OCI-LY3 (cell line): ENCODE measurements around the gene C8G.

ENCODE experiments used
- H2AFZ ChIP-seq: fragments of 200-600, 300-600 bp; shearing (Covaris generic); 2 replicates; pipeline ENCODE4 v1.6.0; 2014; ENCODE audit warnings: antibody characterized with exemption, low read depth, low read length
- H3K27ac ChIP-seq: fragments of 200-600, 300-600 bp; sonication (generic); 2 replicates; pipeline ENCODE4 v1.5.1; 2014; ENCODE audit warnings: mild to moderate bottlenecking, low read length, moderate library complexity, mixed read lengths
- H3K27me3 ChIP-seq: fragments of 200-600, 300-600 bp; sonication (generic); 2 replicates; pipeline ENCODE4 v1.6.1; 2014; ENCODE audit warnings: low read depth, low read length, mixed read lengths
- H3K36me3 ChIP-seq: fragments of 200-600, 300-600 bp; sonication (generic); replicated peaks from 2 replicates; pipeline ENCODE3; 2014; ENCODE audit warnings: low read depth, low read length, mixed read lengths
- H3K4me1 ChIP-seq: fragments of 300-600, 200-600 bp; sonication (generic); 2 replicates; pipeline ENCODE4 v1.6.1; 2014; ENCODE audit warnings: low read length, mixed read lengths
- H3K4me2 ChIP-seq: fragments of 200-600, 300-600 bp; sonication (generic); 2 replicates; pipeline ENCODE4 v1.6.1; 2014; ENCODE audit warnings: low read length, mixed read lengths
- H3K4me3 ChIP-seq: fragments of 300-600, 200-600 bp; sonication (generic); 2 replicates; pipeline ENCODE4 v1.5.1; 2014; ENCODE audit warnings: antibody characterized with exemption, mild to moderate bottlenecking, low read length, moderate library complexity
- H3K79me2 ChIP-seq: fragments of 300-600, 200-600 bp; shearing (Covaris generic); 2 replicates; pipeline ENCODE4 v1.6.1; 2014; ENCODE audit warnings: mild to moderate bottlenecking, low read length, mixed read lengths
- H3K9ac ChIP-seq: fragments of 300-600, 200-600 bp; shearing (Covaris generic); 2 replicates; pipeline ENCODE4 v1.6.0; 2014; ENCODE audit warnings: mild to moderate bottlenecking, low read length, moderate library complexity
- H3K9me3 ChIP-seq: fragments of 200-600, 300-600 bp; shearing (Covaris generic); 2 replicates; pipeline ENCODE4 v1.6.1; 2014; ENCODE audit warnings: low read length, mixed read lengths; ENCODE audit not compliant: insufficient read depth
- H4K20me1 ChIP-seq: fragments of 200-600, 300-600 bp; sonication (generic); 2 replicates; pipeline ENCODE4 v1.6.1; 2016; ENCODE audit warnings: low read length, mixed read lengths; ENCODE audit not compliant: insufficient read depth
- EZH2phosphoT487 ChIP-seq: fragments of 200-600 bp; shearing (Covaris generic); IDR thresholded peaks from 2 replicates; pipeline ENCODE4 v1.6.1; 2018; ENCODE audit warnings: antibody characterized with exemption, mixed run types, low read depth
- TF ChIP-seq, protein P1 (sequence below): fragments of 200-600, 300-600 bp; sonication (generic); IDR thresholded peaks from 2 replicates; pipeline ENCODE4 v1.5.1; 2014; ENCODE audit warnings: antibody characterized with exemption, low read length, low read depth

The C8G gene

GRCh38 chr9:136977223-136977622, 32.2 kb downstream of the C8G start, which contains the start of gene PTGDS:
Gene PTGDS, plus strand, starts transcription at chr9:136977504. Its CDS starts 75 bp downstream, at chr9:136977579.
- H3K4me3 ChIP-seq = no peak within 1 kb of the TSS
- H3K27me3 ChIP-seq = peaks cover 8% of the 10 kb centered on the region; the same call in 1 of the 2 replicates
- no peak within 1 kb of the TSS for H2AFZ ChIP-seq
- no peak within 1 kb of the TSS for H3K4me2 ChIP-seq
- H4K20me1 ChIP-seq = no peaks in the 10 kb centered on the region
- H3K27ac ChIP-seq = no peak within 1 kb of the TSS
- no peaks in the 10 kb centered on the region for H3K9me3 ChIP-seq
- no peaks in the 10 kb centered on the region for H3K4me1 ChIP-seq
- TF ChIP-seq EZH2phosphoT487 = no peak
- TF ChIP-seq, protein P1, sequence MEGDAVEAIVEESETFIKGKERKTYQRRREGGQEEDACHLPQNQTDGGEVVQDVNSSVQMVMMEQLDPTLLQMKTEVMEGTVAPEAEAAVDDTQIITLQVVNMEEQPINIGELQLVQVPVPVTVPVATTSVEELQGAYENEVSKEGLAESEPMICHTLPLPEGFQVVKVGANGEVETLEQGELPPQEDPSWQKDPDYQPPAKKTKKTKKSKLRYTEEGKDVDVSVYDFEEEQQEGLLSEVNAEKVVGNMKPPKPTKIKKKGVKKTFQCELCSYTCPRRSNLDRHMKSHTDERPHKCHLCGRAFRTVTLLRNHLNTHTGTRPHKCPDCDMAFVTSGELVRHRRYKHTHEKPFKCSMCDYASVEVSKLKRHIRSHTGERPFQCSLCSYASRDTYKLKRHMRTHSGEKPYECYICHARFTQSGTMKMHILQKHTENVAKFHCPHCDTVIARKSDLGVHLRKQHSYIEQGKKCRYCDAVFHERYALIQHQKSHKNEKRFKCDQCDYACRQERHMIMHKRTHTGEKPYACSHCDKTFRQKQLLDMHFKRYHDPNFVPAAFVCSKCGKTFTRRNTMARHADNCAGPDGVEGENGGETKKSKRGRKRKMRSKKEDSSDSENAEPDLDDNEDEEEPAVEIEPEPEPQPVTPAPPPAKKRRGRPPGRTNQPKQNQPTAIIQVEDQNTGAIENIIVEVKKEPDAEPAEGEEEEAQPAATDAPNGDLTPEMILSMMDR = no peak
- no peak within 1 kb of the TSS for H3K9ac ChIP-seq
- no peaks in the 10 kb centered on the region for H3K79me2 ChIP-seq
- no peaks in the 10 kb centered on the region for H3K36me3 ChIP-seq

DNA sequence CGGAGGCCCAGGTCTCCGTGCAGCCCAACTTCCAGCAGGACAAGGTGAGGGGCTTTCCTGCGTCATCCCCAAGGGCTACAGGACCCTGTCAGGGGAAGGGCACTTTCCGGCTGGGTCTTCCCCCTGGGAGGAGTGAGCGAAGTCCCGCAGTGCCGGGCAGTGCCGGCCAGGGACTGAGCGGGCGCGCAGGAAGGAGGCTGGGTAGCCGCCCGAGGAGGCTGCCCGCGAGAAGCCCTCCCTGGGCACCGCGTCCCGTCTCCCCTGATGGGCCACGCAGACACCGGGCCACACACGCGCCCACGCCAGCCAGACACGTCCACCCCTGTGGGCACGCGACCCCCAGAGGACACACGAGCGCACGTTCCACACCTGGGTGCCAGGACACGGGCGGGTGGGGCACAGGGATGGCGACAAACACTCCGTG, 32.6 kb downstream of the C8G start:
- no peak for TF ChIP-seq EZH2phosphoT487
- TF ChIP-seq, protein P1 = no peak
- H3K4me1 ChIP-seq = no peaks in the 10 kb centered on the region
- peaks cover 8% of the 10 kb centered on the region; the same call in 1 of the 2 replicates for H3K27me3 ChIP-seq
- no peaks in the 10 kb centered on the region for H3K9me3 ChIP-seq
- no peaks in the 10 kb centered on the region for H4K20me1 ChIP-seq
- no peaks in the 10 kb centered on the region for H3K79me2 ChIP-seq
- no peak overlapping the region for H2AFZ ChIP-seq
- H3K4me2 ChIP-seq = no peak overlapping the region
- H3K9ac ChIP-seq = no peak overlapping the region
- no peak overlapping the region for H3K27ac ChIP-seq
- H3K36me3 ChIP-seq = no peaks in the 10 kb centered on the region
- no peak overlapping the region for H3K4me3 ChIP-seq

DNA sequence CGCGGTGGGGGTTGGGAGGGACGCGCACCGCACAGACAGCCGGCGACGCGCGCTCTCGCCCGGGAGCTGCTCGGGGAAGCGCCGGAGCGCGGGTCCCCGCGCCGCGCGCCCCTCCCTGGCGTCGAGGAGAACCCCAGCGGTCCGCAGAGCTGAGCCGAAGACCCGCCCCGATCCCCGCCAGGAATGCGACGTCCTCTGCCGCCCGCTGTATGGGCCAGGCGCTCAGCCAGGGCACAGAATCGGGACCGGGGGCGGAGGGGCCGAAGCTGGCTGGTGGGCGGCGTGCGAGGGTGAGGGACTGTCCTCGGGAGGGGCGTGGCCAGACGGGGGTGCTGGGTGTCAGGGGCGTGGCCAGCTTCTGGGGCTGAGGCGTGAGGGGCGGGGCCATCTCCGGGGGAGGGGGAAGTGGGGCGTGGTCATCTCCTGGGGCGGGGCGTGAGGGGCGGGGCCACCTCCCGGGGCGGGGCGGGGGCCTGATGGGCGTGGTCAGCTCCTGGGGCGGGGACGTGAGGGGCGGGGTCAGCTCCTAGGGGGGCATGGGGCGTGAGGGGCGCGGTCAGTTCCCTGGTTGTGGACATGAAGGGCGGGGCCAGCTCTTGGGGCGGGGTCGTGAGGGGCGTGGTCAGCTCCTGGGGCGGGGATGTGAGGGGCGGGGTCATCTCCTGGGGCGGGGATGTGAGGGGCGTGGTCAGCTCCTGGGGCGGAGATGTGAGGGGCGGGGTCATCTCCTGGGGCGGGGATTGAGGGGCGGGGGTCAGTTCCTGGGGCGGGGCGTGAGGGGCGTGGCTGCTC, 33.2 kb downstream of the C8G start:
- Histone ChIP-seq H3K27ac (no peak overlapping the region), H4K20me1 (no peaks in the 10 kb centered on the region), H3K79me2 (no peaks in the 10 kb centered on the region), H3K9ac (no peak overlapping the region), H3K9me3 (no peaks in the 10 kb centered on the region), H3K27me3 (peaks cover 8% of the 10 kb centered on the region; the same call in 1 of the 2 replicates), H3K36me3 (no peaks in the 10 kb centered on the region), H3K4me1 (no peaks in the 10 kb centered on the region), H3K4me3 (no peak overlapping the region), H2AFZ (no peak overlapping the region), H3K4me2 (no peak overlapping the region)
- no peak for TF ChIP-seq EZH2phosphoT487

DNA sequence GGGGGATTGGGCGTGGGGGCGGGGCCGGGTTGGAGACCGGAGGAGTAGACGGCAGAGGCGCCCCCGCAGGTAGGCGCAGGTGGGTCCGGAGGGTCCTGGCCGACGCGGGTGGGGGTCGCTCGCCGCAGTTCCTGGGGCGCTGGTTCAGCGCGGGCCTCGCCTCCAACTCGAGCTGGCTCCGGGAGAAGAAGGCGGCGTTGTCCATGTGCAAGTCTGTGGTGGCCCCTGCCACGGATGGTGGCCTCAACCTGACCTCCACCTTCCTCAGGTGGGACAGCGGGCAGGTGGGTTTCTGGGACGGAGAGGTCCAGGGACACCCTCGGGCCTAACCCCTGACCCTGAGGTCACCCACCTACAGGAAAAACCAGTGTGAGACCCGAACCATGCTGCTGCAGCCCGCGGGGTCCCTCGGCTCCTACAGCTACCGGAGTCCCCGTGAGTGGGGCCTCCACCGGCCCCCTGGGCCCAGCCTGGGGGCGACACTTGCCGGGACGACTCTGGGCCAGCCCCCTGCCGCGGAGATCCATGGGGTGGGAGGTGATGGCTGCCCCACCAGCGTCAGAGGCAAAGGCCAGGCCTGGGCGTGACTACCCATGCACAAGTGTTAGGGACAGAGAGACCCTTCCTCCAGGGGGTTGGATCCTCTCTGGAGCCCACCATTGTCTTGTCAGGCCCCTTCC, 34.0 kb downstream of the C8G start:
- Histone ChIP-seq H2AFZ (no peak overlapping the region), H3K9ac (no peak overlapping the region), H3K27ac (no peak overlapping the region), H3K36me3 (no peaks in the 10 kb centered on the region), H3K79me2 (no peaks in the 10 kb centered on the region), H3K9me3 (no peaks in the 10 kb centered on the region), H3K27me3 (peaks cover 8% of the 10 kb centered on the region; the same call in 1 of the 2 replicates), H3K4me2 (no peak overlapping the region), H4K20me1 (no peaks in the 10 kb centered on the region), H3K4me3 (no peak overlapping the region), H3K4me1 (no peaks in the 10 kb centered on the region)
- no peak for TF ChIP-seq EZH2phosphoT487
- TF ChIP-seq, protein P1 = no peak
